NCI-H460 (cell line): Measurements from ENCODE around the gene FOXL3. TPM values are rescaled to one million over a fixed set of nuclear protein-coding genes. Genes with fewer than 3 reads are reported as not detected.
"Not testable (repeated sequence)": the region's sequence is repeated elsewhere in the genome, so short reads cannot be mapped to it uniquely, and the experiment has no call there.

ENCODE experiments used
- DNase-seq: peaks from one replicate; pipeline ENCODE4 v3.0.0-alpha.2; 2016; ENCODE audit warnings: low read depth; ENCODE audit errors: extremely low read depth
- polyA plus RNA-seq: library from polyadenylated mRNA; depleted of rRNA; stranded (reverse); fragments of >200 nt; gene quantifications from 2 replicates; pipeline ENCODE4 v1.2.3, GENCODE V29; 2014; cell fraction: nucleus; rRNA removed
- total RNA-seq: library from RNA; depleted of rRNA; stranded (reverse); fragments of >200 nt; shearing (Covaris generic); gene quantifications from 2 replicates; pipeline ENCODE4 v1.2.3, GENCODE V29; 2014; rRNA removed

The FOXL3 gene
- total RNA-seq, result not detected in 2 replicates
- polyA plus RNA-seq, result not detected in 2 replicates

DNA sequence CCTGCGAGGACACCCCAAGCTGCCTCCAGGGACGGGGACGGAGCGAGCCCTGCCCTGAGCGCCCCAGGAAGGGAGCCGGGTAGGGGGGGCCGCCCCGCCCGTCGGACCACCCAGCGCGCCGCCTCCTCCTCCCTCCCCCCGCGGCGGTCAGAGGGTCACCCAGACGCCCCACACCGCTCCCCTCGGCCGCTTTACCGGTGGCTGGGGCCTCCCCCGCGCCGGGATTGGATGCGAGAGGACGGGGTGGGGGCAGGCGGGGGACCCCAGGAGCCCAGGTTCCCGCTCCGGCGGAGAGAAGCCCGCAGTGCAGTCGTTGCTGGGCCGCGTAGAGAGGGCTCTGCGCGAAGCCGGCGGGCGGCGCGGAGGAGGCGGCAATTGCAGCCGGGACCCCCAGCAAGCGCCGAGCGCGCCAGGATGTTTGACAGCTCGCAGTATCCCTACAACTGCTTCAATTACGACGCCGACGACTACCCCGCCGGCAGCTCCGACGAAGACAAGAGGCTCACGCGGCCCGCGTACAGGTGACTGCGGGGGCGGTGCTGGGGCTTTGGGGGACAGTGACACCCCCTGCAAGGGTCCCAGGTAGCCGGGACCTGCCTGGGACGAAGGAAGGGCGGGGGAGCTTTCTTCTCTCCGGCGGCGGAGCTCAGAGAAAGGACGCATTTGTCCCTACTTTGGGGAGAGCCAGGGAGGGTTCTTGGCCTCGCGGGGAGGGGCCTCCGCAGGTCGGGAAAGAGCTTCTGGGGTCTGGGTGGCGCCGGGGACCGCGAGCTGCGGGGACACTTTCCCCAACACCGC lies at the start of gene FOXL3:
TSS of gene FOXL3 (plus strand) at position 415 of the 798 bp plus-strand sequence. CDS start at position 415, 0 bp downstream.
- no peak for DNase-seq

- no peak for DNase-seq
These were observed 49.0 kb upstream of the FOXL3 start for GRCh38 chr7:240887-241421.

- no peak for DNase-seq
These were observed 48.5 kb upstream of the FOXL3 start for GRCh38 chr7:241513-241912.

DNA sequence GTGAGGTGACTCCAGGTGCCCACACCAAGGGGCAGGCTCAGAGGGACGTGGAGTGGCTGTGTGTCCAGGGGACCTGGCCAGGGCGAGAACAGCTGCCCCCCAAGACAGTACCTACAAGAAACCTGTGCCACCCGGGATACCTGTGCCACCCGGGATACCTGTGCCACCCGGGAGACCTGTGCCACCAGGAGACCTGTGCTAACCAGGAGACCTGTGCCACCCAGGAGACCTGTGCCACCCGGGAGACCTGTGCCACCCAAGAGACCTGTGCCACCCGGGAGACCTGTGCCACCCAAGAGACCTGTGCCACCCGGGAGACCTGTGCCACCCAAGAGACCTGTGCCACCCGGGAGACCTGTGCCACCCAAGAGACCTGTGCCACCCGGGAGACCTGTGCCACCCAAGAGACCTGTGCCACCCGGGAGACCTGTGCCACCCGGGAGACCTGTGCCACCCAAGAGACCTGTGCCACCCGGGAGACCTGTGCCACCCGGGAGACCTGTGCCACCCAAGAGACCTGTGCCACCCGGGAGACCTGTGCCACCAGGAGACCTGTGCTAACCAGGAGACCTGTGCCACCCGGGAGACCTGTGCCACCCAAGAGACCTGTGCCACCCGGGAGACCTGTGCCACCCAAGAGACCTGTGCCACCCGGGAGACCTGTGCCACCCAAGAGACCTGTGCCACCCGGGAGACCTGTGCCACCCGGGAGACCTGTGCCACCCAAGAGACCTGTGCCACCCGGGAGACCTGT lies 47.0 kb upstream of the FOXL3 start:
- DNase-seq, result not testable (repeated sequence)

- not testable (repeated sequence) for DNase-seq
These were observed 46.4 kb upstream of the FOXL3 start for GRCh38 chr7:243580-243978.

DNA sequence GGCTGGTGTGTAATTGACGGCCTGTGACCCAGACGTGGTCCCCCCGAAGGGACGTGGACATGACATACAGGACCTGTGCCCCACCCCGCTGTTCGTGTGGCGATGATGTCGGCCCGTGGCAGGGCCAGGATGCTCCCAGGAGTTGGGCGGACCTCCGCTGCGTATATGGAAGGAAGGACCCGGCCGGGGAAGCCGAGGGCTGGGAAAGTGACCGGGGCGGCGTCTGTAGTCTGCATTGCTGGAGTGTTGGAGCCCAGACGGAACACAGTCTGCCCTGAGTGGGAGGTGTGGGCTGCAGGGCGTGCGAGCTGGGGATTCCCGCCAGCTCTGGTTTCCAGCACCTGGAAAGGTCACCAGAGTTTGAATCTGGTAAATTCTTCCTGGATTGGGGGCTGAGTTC lies 45.0 kb upstream of the FOXL3 start:
- no peak for DNase-seq

DNA sequence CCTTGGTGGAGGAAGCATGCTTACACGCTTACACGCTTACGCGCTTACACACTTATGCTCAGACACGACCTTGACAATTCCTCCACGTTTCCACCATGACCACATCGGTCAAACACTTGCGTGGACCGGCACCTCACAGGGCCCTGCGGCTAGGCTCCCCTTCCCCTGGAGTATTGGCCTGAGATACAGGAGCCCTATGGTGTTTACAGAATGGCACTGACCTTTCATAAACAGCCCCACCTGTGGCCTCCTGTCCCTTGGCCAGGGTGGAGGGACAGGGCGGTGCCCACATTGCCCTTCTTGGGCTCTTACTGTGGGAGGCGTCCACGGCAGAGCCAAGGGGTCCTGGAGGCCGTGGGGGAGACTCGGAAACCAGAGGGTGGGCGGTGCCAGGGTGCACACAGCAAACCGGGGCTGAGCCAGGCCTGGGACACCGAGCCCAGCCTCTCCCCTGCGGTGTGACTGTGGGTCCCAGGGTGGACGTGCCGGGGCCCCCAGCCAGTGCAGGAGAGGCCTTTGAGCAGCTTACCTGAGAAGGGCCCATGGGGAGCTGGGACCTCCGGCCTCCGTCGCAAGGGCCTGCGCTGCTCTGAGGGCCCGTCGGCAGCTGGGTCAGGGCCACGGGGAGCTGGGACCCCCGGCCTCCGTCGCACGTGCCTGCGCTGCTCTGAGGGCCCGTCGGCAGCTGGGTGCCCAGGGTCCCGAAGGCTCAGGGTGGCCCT lies 44.2 kb upstream of the FOXL3 start:
- DNase-seq, result no peak

DNA sequence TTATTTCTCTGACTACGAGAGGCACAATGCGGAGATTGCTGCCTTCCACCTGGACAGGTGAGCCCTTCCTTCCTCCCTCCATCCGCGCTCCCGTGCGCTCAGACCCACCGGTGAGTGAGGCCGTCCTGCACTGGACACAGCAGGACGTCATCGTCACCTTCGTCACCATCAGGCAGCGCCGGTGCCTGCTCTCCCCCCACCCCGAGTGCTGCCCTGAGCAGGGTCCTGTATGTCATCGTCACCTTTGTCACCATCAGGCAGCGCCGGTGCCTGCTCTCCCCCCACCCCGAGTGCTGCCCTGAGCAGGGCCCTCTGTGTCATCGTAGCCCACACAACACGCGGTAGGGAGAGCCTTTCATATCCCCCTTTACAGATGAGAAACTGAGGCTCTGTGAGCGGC lies 43.5 kb upstream of the FOXL3 start:
- DNase-seq, result no peak

DNA sequence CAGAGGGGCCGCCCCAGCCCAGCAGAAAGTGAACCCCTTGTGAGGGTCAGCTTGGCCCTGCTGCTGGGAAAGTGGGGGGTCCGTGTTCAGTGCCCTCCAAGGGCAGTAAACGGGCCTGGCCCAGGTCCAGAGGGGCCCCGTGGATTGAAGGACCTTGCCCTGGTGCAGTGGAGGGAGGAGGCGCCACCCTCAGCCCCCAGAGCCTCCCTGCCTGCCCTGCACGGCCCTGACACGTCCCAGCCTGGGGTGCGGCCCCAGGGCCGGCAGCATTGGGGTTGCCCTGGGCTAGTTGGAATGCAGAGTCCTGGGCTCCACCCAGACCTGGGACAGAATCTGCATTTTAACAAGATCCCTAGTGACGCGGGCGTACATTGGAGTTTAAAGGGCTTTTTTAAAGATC lies 42.8 kb upstream of the FOXL3 start:
- no peak for DNase-seq

- no peak for DNase-seq
These were observed 42.3 kb upstream of the FOXL3 start for GRCh38 chr7:247636-248035.

- no peak for DNase-seq
These were observed 41.1 kb upstream of the FOXL3 start for GRCh38 chr7:248732-249435.

DNA sequence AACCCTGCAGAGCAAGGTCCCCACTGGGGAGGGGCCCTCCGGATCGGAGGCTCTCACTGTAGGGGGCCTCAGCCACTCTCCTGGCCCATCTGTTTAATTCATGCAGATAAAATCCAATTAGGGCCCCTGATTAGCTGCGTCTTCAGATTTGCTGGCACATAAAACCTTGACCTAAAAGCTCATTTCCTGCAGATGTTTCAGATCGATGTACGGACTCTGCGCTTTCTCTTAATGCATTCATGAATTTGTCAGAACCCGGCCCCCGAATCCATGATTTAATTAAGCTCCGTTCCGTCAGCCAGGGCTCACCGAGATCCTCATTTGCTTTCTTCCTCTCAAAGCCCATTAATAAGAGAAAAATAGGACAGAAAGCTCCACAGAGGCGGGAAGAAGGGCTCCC lies 40.0 kb upstream of the FOXL3 start:
- no peak for DNase-seq

- DNase-seq, result no peak
These were observed 39.4 kb upstream of the FOXL3 start for GRCh38 chr7:250523-250922.

GRCh38 chr7:251005-251404 lies 39.0 kb upstream of the FOXL3 start:
- no peak for DNase-seq

DNA sequence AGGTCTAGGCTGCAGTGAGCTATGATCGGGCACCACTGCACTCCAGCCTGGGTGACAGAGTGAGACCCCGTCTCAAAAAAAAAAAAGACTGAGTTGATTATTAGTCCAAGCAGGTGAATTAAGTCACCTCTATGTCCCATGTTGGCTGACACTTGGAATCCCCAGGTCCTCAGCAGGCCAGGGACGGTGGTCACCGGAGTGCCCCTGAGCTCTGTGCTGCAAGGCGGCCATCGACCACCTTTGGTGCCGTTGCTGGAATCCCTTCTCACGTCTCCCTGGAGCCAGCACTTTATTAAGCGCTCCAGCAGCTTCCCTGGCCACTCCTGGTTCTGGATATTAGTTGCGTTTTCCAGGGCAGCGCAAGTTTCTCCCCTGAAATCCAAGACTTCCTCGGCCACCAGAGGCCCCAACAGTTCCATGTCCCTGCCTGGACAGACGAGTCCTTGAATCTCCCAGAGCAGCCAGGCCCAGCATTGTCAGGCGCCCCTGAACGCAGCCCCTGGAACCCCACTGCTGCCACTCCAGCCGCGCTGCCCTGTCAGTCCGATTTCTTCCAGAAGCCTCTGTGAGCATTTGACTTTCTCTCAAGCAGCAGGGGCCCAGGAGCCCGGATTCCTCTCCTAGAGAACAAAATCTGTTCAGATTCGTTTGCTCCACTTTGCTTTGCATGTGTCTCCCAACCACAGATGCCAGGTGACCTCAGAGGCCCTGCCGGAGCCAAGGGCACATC lies 38.4 kb upstream of the FOXL3 start:
- no peak for DNase-seq

- no peak for DNase-seq
These were observed 37.6 kb upstream of the FOXL3 start for GRCh38 chr7:252216-252965.

- no peak for DNase-seq
These were observed 37.0 kb upstream of the FOXL3 start for GRCh38 chr7:252981-253380.

DNA sequence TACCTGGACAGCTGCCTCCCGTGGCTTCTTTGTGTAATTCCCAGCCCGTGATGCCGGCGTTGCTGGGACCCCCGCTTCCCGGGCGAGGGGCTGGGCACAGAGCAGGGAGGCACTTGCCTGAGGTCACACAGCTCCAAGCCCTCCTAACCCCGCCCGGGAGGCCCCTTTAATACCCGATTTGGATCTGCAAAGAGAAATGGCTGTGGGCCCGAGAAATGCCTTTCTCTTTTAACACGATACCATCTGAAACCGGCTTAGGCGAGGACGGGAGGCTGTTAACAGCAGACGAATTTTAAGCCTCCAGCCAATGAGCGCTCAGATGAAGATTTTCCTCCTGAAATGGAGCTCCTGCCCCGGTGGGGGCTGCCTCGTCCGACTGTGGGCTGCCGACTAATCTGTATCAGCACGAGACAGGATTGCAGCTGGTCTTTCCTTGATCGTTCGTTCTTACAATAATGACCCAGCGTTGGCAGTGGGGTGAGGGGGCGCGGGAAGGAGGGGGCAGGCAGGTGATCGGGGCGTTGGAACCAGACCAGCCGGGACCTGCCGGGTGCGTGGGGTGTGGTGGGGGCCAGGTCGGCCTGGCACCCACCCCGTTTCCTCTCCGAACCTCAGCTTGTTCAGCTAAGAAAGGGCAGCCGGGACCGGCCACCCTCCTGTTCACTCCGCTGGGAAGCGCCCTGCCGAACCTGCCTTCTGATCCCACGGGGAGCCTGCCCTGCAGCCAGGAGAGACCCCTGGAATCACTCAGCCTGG lies 36.2 kb upstream of the FOXL3 start:
- DNase-seq, result no peak
